ENCODE results near the gene ZSCAN2. TPM values are rescaled to one million over a fixed set of nuclear protein-coding genes. Genes with fewer than 3 reads are reported as not detected.

ZSCAN2 gene
- total RNA-seq (2021; fragmentation: NEBNext Ultra II Directional; extraction: Animal tissue kit (Norgen Biotek cat#: 25700)) (37.3 and 52.4 TPM in 2 replicates), polyA plus RNA-seq (2011; rRNA removed) (22.8 and 23.6 TPM in 2 replicates), polyA minus RNA-seq (2011; rRNA and poly(A)+ RNA removed) (41.6 and 47.8 TPM in 2 replicates)
- polyA plus RNA-seq (2011; cell fraction: cytosol; rRNA removed): 29.9 TPM
- polyA plus RNA-seq (2011; cell fraction: nucleus; rRNA removed): 27.6 TPM
- 32.9 to 34.2 TPM (median 33.4 TPM) in 4 replicates for polyA plus RNA-seq (2012, experiment 1 of 2)
- polyA plus RNA-seq (2012, experiment 2 of 2): 21.4 TPM
- 30.3 TPM for polyA plus RNA-seq (2013, experiment 1 of 2)
- 30.0 TPM for polyA plus RNA-seq (2013, experiment 2 of 2)
- polyA minus RNA-seq (2011; cell fraction: cytosol; rRNA and poly(A)+ RNA removed): 20.1 TPM
- 32.6 TPM for polyA minus RNA-seq (2011; cell fraction: nucleus; rRNA and poly(A)+ RNA removed)
- long read RNA-seq, experiment 1, partial matches to known transcripts: 4 of 15 reads
- long read RNA-seq, experiment 1, other reads (novel, unspliced or antisense): 11 of 15 reads
- long read RNA-seq, experiment 2, transcript ZSCAN2-205 (3 exons, 906 nt): major isoform, 5 of 27 reads
- long read RNA-seq, experiment 2, partial matches to known transcripts: 3 of 27 reads
- long read RNA-seq, experiment 2, other reads (novel, unspliced or antisense): 16 of 27 reads

DNA sequence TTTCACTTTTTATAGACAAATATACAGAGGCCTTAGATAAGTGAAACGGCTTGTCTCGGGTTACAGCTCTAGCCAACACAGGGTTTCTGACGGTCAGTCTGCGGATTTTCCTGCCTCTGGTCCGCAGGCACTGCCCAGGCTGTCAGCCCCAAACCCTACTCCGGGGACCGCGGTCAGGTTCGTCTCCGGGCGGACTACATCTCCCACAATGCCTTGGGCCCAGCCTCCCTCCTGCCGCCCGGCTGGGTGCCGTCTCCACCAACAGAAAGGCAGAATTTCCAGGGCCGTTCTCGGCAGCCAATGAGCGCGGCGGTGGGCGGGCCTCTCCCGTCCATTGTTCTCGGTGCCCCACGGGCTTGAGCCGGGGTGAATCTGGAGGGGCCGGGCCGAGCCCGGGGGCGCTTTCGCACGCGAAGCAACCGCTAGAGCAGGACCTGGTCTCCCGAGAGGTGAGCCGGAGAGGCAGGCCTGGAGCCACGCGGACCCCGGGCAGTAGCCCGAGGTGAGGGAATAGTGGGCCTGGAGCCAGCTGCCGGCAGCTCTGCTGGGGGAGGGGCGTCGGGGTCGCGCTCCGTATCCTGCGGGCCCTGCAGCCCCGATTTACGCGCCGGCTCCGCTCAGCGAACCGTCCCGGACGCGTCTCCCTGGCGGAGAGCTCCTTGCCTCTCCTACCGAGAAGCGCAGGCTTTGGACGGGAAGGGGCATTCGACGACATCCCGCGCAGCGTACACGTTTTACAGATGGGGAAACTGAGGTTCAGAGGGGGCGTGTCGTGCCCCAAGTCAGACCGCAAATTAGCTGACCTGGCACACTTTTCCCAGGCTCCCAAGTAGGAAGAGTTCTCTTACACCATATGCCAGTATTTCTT lies at the start of gene ZSCAN2:
ZSCAN2 (plus strand) TSS at position 323 of the 868 bp plus-strand sequence. CDS start 2,919 bp downstream, outside the sequence.
- Histone ChIP-seq H3K23ac (ENCODE audit: insufficient read length) (no peak within 1 kb of the TSS), H3K14ac (ENCODE audit: insufficient read length) (no peak within 1 kb of the TSS), H4K5ac (ENCODE audit: insufficient read length, low read depth, low read length) (peak within 1 kb of the TSS; percentile 80), H3K4me2 (ENCODE audit: insufficient read depth in 1 of 2, low read depth in 2 of 2, low read length in 2 of 2) (peak within 1 kb of the TSS; percentile 65 to 96), H3K4me3 (ENCODE audit: extremely low read depth in 1 of 4, insufficient read depth in 2 of 4, low read depth in 3 of 4, low read length in 4 of 4) (peak within 1 kb of the TSS; percentile 56 to 90 (median 86)), H3K27me3 (replicated peaks in 1 of 4; ENCODE audit: control insufficient read depth in 3 of 4, extremely low read depth in 1 of 4, insufficient read depth in 3 of 4, low read length in 3 of 4) (peaks cover 0 to 3% (median 0%) of the 10 kb centered on the region in 4 experiments; a peak in 4 of 7 replicates), H2BK15ac (ENCODE audit: low read length) (peak within 1 kb of the TSS; percentile 8; the same call in 1 of the 2 replicates), H4K20me1 (replicated peaks in 1 of 2; ENCODE audit: control insufficient read depth in 1 of 2, insufficient read depth in 2 of 2, low read length in 2 of 2) (peaks cover 7 to 9% of the 10 kb centered on the region in 2 experiments), H3K4ac (replicated peaks; ENCODE audit: insufficient read length, low read depth, low read length) (peak within 1 kb of the TSS; percentile 19), H2BK12ac (ENCODE audit: low read depth, low read length) (peak within 1 kb of the TSS; percentile 17; the same call in 1 of the 2 replicates), H3K9ac (replicated peaks in 1 of 4; ENCODE audit: extremely low read depth in 1 of 4, low read depth in 3 of 4, low read length in 3 of 4) (peak within 1 kb of the TSS; percentile 78 to 86 (median 84)), H2BK5ac (ENCODE audit: low read depth, low read length) (peak within 1 kb of the TSS; percentile 97; the same call in 1 of the 2 replicates), H2AFZ (ENCODE audit: low read length) (peak within 1 kb of the TSS; percentile 81), H3K79me1 (ENCODE audit: low read depth, low read length) (no peaks in the 10 kb centered on the region; the same call in 1 of the 2 replicates), H3K56ac (replicated peaks; ENCODE audit: insufficient read length, low read depth, low read length) (peak within 1 kb of the TSS; percentile 71), H3K36me3 (ENCODE audit: control insufficient read depth in 2 of 4, insufficient read depth in 4 of 4, low read length in 3 of 4) (peaks cover 0 to 14% (median 4%) of the 10 kb centered on the region in 4 experiments; a peak in 3 of 8 replicates), H3K9me3 (ENCODE audit: insufficient read depth in 2 of 2, low read depth in 1 of 2, low read length in 1 of 2) (no peaks in the 10 kb centered on the region), H4K8ac (ENCODE audit: extremely low read depth, insufficient read depth, low read length) (peak within 1 kb of the TSS; percentile 94), H4K91ac (replicated peaks; ENCODE audit: insufficient read length, low read length) (peak within 1 kb of the TSS; percentile 75), H3K23me2 (ENCODE audit: low read depth, low read length) (peaks cover 19% of the 10 kb centered on the region), H3K4me1 (replicated peaks in 1 of 4; ENCODE audit: control insufficient read depth in 3 of 4, insufficient read depth in 4 of 4, low read length in 3 of 4) (peaks cover 7 to 22% (median 15%) of the 10 kb centered on the region in 4 experiments), H2BK20ac (ENCODE audit: low read length) (no peak within 1 kb of the TSS), H3K79me2 (ENCODE audit: control insufficient read depth in 1 of 2, insufficient read depth in 2 of 2, low read length in 2 of 2) (peaks cover 8 to 36% of the 10 kb centered on the region in 2 experiments), H2AK5ac (ENCODE audit: low read depth, low read length) (no peak within 1 kb of the TSS; the same call in 1 of the 2 replicates), H2BK120ac (replicated peaks; ENCODE audit: low read depth, low read length) (no peak within 1 kb of the TSS), H3K18ac (ENCODE audit: extremely low read depth, low read length) (peak within 1 kb of the TSS; percentile 80), H3K27ac (ENCODE audit: low read depth, low read length) (peak within 1 kb of the TSS; percentile 67; the same call in 1 of the 2 replicates)
- POLR2A ChIA-PET (ENCODE audit: partially characterized antibody): interaction anchor here (0.6 to 11.9 kb wide), 19 partner anchors 9 to 406 kb away, joined by 3 to 176 read pairs (median 5); partner anchors contain the start of gene WDR73
- peak; percentile 89 to 98 for DNase-seq (ENCODE audit: low read depth in 1 of 2, low spot score in 2 of 2)
- 1% methylated on average over 68 of the region's 68 CpGs; no CpG with 5 or more reads in 1 of the 2 experiments for WGBS, 2 experiments (ENCODE audit: extremely low coverage in 1 of 2, insufficient coverage in 1 of 2, insufficient read length in 1 of 2, insufficient replicate concordance in 2 of 2, low coverage in 1 of 2, low lambda C conversion rate in 2 of 2, missing lambda C conversion rate in 1 of 2)
- CTCF ChIA-PET (ENCODE audit: partially characterized antibody): interaction anchor here (0.6 to 6.5 kb wide), 14 partner anchors 8 to 157 kb away, joined by 3 to 61 read pairs (median 4); partner anchors contain the start of gene WDR73
- FAIRE-seq: no peak
- TF ChIP-seq RXRA (IDR thresholded peaks at IDR 0.05; ENCODE audit: insufficient read depth, low read depth, low read length) (no peak), KDM4A (IDR thresholded peaks at IDR 0.05; ENCODE audit: low read depth, low read length, severe bottlenecking) (peak; percentile 95), TAF7 (optimal IDR thresholded peaks at IDR 0.05; ENCODE audit: borderline replicate concordance, low read depth, low read length) (peak; percentile 64), TBP (IDR thresholded peaks at IDR 0.05; ENCODE audit: low read depth, low read length) (peak; percentile 77), POLR2A (IDR thresholded peaks at IDR 0.05; ENCODE audit: control extremely low read depth in 1 of 2, low read depth in 2 of 2, low read length in 2 of 2) (peak in 1 of 2 experiments; percentile 70; a peak in 2 of 3 replicates), SIRT6 (IDR thresholded peaks at IDR 0.05; ENCODE audit: low read length) (no peak), RNF2 (IDR thresholded peaks at IDR 0.05; ENCODE audit: borderline replicate concordance, low read depth, low read length, missing control alignments, poor library complexity, severe bottlenecking) (no peak)

All from H1 (cell line).